ENCODE data around the gene AASDH. TPM values are rescaled to one million over a fixed set of nuclear protein-coding genes. Genes with fewer than 3 reads are reported as not detected.

The AASDH gene
- polyA plus RNA-seq, 1 donor (not counting 4 experiments of a cell fraction or from before 2014, with no cell fraction given), result 15.5 TPM

- Histone ChIP-seq H3K4me1 (ENCODE audit: control insufficient read depth, extremely low read depth, insufficient read depth, low read length) (no peaks in the 10 kb centered on the region), H3K79me2 (ENCODE audit: control insufficient read depth, insufficient read depth, low read length) (peaks cover 97% of the 10 kb centered on the region), H3K9ac (ENCODE audit: control insufficient read depth, extremely low read depth, insufficient read depth, low read length) (no peak overlapping the region), H3K4me3 (ENCODE audit: control insufficient read depth in 2 of 3, extremely low read depth in 1 of 3, insufficient read depth in 2 of 3, low read depth in 1 of 3, low read length in 3 of 3) (no peak overlapping the region), H4K20me1 (ENCODE audit: control insufficient read depth, extremely low read depth, insufficient read depth, low read length) (no peaks in the 10 kb centered on the region), H2AFZ (ENCODE audit: control insufficient read depth, low read length) (no peak overlapping the region), H3K36me3 (ENCODE audit: control insufficient read depth in 2 of 2, extremely low read depth in 1 of 2, insufficient read depth in 2 of 2, low read length in 2 of 2) (no peaks in the 10 kb centered on the region), H3K27me3 (ENCODE audit: control insufficient read depth, extremely low read depth, insufficient read depth, low read length) (no peaks in the 10 kb centered on the region), H3K4me2 (ENCODE audit: control insufficient read depth, extremely low read depth, insufficient read depth, low read depth, low read length) (no peak overlapping the region), H3K9me1 (ENCODE audit: control insufficient read depth, extremely low read depth, insufficient read depth, low read length) (no peaks in the 10 kb centered on the region), H3K9me3 (ENCODE audit: control insufficient read depth, low read depth, low read length) (no peaks in the 10 kb centered on the region), H3K27ac (ENCODE audit: control insufficient read depth, insufficient read depth, low read length) (no peak overlapping the region)
- TF ChIP-seq EZH2 (IDR thresholded peaks at IDR 0.05; ENCODE audit: low read length), result no peak
- no peak for TF ChIP-seq CTCF (optimal IDR thresholded peaks at IDR 0.05 in 1 of 3, IDR thresholded peaks at IDR 0.05 in 1 of 3, conservative IDR thresholded peaks at IDR 0.05 in 1 of 3; ENCODE audit: extremely low read depth in 1 of 3, insufficient read depth in 2 of 3, low read length in 3 of 3)
- no peak for DNase-seq (ENCODE audit: low read depth, low spot score)
- no peak for FAIRE-seq
- dilution Hi-C loops (cut with MboI; ENCODE audit: extremely low pct_ligation_motif_present, low sequenced_read_pairs), result no loop called here
These were observed 36.9 kb upstream of the AASDH start for GRCh38 chr4:56424176-56424575.

- no peaks in the 10 kb centered on the region for H3K36me3 ChIP-seq (ENCODE audit: control insufficient read depth in 2 of 2, extremely low read depth in 1 of 2, insufficient read depth in 2 of 2, low read length in 2 of 2)
- no peak for DNase-seq (ENCODE audit: low read depth, low spot score)
- H3K4me2 ChIP-seq (ENCODE audit: control insufficient read depth, extremely low read depth, insufficient read depth, low read depth, low read length), result no peak overlapping the region
- no peak overlapping the region for H2AFZ ChIP-seq (ENCODE audit: control insufficient read depth, low read length)
- no peaks in the 10 kb centered on the region for H3K9me3 ChIP-seq (ENCODE audit: control insufficient read depth, low read depth, low read length)
- FAIRE-seq, result no peak
- no peaks in the 10 kb centered on the region for H4K20me1 ChIP-seq (ENCODE audit: control insufficient read depth, extremely low read depth, insufficient read depth, low read length)
- TF ChIP-seq EZH2 (IDR thresholded peaks at IDR 0.05; ENCODE audit: low read length), result no peak
- TF ChIP-seq CTCF (optimal IDR thresholded peaks at IDR 0.05 in 1 of 3, IDR thresholded peaks at IDR 0.05 in 1 of 3, conservative IDR thresholded peaks at IDR 0.05 in 1 of 3; ENCODE audit: extremely low read depth in 1 of 3, insufficient read depth in 2 of 3, low read length in 3 of 3), result no peak
- no peaks in the 10 kb centered on the region for H3K4me1 ChIP-seq (ENCODE audit: control insufficient read depth, extremely low read depth, insufficient read depth, low read length)
- H3K9ac ChIP-seq (ENCODE audit: control insufficient read depth, extremely low read depth, insufficient read depth, low read length), result no peak overlapping the region
- H3K27me3 ChIP-seq (ENCODE audit: control insufficient read depth, extremely low read depth, insufficient read depth, low read length), result no peaks in the 10 kb centered on the region
- H3K4me3 ChIP-seq (ENCODE audit: control insufficient read depth in 2 of 3, extremely low read depth in 1 of 3, insufficient read depth in 2 of 3, low read depth in 1 of 3, low read length in 3 of 3), result no peak overlapping the region
- H3K27ac ChIP-seq (ENCODE audit: control insufficient read depth, insufficient read depth, low read length), result no peak overlapping the region
- peaks cover 88% of the 10 kb centered on the region for H3K79me2 ChIP-seq (ENCODE audit: control insufficient read depth, insufficient read depth, low read length)
- dilution Hi-C loops (cut with MboI; ENCODE audit: extremely low pct_ligation_motif_present, low sequenced_read_pairs), result no loop called here
- H3K9me1 ChIP-seq (ENCODE audit: control insufficient read depth, extremely low read depth, insufficient read depth, low read length), result no peaks in the 10 kb centered on the region
These were observed 30.1 kb upstream of the AASDH start for GRCh38 chr4:56417396-56417795.
